ENCODE measurements around the gene ACSF2.

DNA sequence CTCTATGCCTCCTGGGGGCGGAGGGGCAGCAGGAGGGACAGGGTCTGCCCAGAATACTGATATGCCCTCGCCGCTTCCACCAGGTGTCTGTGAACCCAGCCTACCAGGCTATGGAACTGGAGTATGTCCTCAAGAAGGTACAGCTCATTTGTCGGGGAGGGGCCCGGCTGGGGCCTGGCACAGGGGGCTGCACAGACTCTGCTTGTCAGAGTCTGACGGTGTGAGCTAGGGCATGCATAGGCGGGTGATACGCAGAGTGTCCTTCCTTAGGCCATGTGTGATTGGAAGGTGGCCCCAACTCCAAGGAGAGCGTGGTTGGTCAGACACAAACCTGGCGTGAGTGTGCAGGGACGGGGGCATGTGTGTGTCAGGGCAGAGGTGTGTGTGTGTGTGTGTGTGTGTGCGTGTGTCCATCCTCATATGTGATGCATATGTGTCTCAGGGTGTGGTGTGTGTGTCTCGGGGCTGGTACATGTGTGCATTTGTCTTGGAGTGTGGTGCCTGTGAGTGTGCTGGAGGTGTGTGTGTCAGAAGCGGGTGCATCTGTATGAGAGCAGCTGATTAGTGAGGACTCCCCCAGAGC, 35.6 kb downstream of the ACSF2 start:
- TF ChIP-seq REST (IDR thresholded peaks at IDR 0.05; ENCODE audit: low read depth) (no peak), EP300 (IDR thresholded peaks at IDR 0.05; ENCODE audit: borderline replicate concordance) (no peak), MAX (IDR thresholded peaks at IDR 0.05) (no peak), TAF1 (IDR thresholded peaks at IDR 0.05; ENCODE audit: low read depth) (no peak), YY1 (IDR thresholded peaks at IDR 0.05; ENCODE audit: low read depth) (no peak), RAD21 (IDR thresholded peaks at IDR 0.05; ENCODE audit: low read depth) (no peak), NFIC (IDR thresholded peaks at IDR 0.05) (no peak), CREB1 (IDR thresholded peaks at IDR 0.05; ENCODE audit: low read depth) (no peak), CEBPB (IDR thresholded peaks at IDR 0.05) (no peak), TEAD4 (IDR thresholded peaks at IDR 0.05) (no peak), ZBTB7A (IDR thresholded peaks at IDR 0.05; ENCODE audit: low read depth) (no peak), EGR1 (IDR thresholded peaks at IDR 0.05) (no peak)
